NB4 (cell line): Measurements from ENCODE around the gene STX4.

ENCODE experiments used
- MYC ChIP-seq: IDR thresholded peaks from 2 replicates; pipeline ENCODE4 v1.6.1; 2011; ENCODE audit warnings: low read depth, low read length
- POLR2A ChIP-seq: IDR thresholded peaks from 2 replicates; pipeline ENCODE4 v1.6.1; 2011; ENCODE audit warnings: mild to moderate bottlenecking; ENCODE audit not compliant: insufficient read length; ENCODE audit errors: extremely low read depth
- TF ChIP-seq, protein P1 (sequence below): IDR thresholded peaks from one replicate; pipeline ENCODE4 v1.5.1; 2012; ENCODE audit warnings: low read depth, low read length
- TF ChIP-seq, protein P2 (sequence below): IDR thresholded peaks from 2 replicates; pipeline ENCODE4 v1.6.1; 2011; ENCODE audit warnings: low read depth, low read length

DNA sequence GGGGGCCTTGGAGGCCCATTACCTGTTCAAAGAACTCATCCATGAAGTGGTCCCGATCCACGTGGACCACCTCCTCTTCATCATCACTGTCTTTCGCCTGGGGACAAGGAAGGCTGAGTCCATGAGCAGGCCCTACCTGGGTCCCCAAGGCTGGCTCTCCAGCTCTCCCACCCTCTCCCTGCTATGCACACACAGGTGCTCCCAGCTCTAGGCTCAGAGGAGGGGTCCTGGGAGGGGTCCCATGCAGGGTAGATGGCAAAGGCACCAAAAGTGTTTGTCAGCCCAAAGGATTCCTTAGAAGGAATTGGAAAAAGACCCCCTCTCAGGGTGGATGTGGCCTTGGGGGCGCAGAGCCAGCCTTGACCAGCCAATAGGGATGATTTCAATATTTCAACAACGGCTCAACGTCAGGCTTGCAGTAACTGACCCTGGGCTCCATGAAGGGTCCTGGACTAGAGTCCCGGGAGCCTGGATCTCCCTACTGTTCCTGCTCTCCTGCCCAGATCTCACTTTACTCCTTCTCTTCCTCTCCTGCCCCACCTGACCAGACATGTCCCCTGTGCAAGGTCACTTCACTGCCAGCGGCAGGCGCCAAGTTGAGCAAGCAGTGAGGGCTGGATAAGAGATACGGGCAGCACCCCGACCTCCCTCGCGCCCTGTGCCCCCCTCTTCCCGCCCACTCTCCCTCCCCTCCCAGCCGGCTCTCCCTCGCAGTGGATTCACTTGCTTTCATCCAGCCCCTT lies 31.7 kb upstream of the STX4 start:
- TF ChIP-seq, protein P1, sequence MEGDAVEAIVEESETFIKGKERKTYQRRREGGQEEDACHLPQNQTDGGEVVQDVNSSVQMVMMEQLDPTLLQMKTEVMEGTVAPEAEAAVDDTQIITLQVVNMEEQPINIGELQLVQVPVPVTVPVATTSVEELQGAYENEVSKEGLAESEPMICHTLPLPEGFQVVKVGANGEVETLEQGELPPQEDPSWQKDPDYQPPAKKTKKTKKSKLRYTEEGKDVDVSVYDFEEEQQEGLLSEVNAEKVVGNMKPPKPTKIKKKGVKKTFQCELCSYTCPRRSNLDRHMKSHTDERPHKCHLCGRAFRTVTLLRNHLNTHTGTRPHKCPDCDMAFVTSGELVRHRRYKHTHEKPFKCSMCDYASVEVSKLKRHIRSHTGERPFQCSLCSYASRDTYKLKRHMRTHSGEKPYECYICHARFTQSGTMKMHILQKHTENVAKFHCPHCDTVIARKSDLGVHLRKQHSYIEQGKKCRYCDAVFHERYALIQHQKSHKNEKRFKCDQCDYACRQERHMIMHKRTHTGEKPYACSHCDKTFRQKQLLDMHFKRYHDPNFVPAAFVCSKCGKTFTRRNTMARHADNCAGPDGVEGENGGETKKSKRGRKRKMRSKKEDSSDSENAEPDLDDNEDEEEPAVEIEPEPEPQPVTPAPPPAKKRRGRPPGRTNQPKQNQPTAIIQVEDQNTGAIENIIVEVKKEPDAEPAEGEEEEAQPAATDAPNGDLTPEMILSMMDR: no peak
- TF ChIP-seq POLR2A: no peak
- TF ChIP-seq, protein P2, sequence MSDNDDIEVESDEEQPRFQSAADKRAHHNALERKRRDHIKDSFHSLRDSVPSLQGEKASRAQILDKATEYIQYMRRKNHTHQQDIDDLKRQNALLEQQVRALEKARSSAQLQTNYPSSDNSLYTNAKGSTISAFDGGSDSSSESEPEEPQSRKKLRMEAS: no peak
- no peak for TF ChIP-seq MYC
